ENCODE data around the gene CELSR2. TPM values are rescaled to one million over a fixed set of nuclear protein-coding genes. Genes with fewer than 3 reads are reported as not detected.

CELSR2 gene
- total RNA-seq, 4 donors from 2014 or later: 14.0 to 16.7 (median 16.3) TPM

DNA sequence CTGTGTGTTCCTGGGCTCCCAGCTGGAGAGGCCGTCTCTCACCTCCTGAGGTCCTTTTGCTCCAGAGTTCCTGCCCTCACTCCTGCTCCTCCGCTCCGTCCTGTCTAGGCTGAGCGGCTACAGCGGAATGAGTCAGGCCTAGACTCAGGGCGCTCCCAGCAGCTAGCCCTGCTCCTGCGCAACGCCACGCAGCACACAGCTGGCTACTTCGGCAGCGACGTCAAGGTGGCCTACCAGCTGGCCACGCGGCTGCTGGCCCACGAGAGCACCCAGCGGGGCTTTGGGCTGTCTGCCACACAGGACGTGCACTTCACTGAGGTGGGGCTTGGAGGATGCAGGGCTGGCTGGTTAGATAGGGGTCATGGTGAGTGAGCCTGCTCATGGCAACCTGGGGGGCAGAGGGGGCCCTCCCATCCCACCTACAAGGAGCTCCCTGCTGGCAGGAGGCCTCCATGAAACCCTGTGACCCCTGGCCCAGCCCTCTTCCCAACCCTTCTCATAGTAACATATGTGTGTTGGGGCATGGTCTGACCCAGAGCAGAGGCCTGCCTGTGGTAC is 18.5 kb downstream of the CELSR2 start:
- DNase-seq (ENCODE audit: low spot score in 2 of 2): no peak
- WGBS, 2 donors: 88 to 95% methylated on average over 17 of the region's 17 CpGs
- TF ChIP-seq, protein P1, sequence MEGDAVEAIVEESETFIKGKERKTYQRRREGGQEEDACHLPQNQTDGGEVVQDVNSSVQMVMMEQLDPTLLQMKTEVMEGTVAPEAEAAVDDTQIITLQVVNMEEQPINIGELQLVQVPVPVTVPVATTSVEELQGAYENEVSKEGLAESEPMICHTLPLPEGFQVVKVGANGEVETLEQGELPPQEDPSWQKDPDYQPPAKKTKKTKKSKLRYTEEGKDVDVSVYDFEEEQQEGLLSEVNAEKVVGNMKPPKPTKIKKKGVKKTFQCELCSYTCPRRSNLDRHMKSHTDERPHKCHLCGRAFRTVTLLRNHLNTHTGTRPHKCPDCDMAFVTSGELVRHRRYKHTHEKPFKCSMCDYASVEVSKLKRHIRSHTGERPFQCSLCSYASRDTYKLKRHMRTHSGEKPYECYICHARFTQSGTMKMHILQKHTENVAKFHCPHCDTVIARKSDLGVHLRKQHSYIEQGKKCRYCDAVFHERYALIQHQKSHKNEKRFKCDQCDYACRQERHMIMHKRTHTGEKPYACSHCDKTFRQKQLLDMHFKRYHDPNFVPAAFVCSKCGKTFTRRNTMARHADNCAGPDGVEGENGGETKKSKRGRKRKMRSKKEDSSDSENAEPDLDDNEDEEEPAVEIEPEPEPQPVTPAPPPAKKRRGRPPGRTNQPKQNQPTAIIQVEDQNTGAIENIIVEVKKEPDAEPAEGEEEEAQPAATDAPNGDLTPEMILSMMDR (IDR thresholded peaks at IDR 0.05): no peak
- TF ChIP-seq EP300 (IDR thresholded peaks at IDR 0.05) (no peak), POLR2A (IDR thresholded peaks at IDR 0.05) (no peak)
- Histone ChIP-seq H3K4me1 (peaks cover 0 to 23% (median 6%) of the 10 kb centered on the region in 4 donors), H3K9me3 (no peaks in the 10 kb centered on the region), H3K27ac (peak overlapping the region in 2 of 4 donors; percentile 28 to 66), H3K4me3 (no peak overlapping the region), H3K36me3 (peaks cover 0 to 79% (median 0%) of the 10 kb centered on the region in 3 donors), H3K27me3 (no peaks in the 10 kb centered on the region)

DNA sequence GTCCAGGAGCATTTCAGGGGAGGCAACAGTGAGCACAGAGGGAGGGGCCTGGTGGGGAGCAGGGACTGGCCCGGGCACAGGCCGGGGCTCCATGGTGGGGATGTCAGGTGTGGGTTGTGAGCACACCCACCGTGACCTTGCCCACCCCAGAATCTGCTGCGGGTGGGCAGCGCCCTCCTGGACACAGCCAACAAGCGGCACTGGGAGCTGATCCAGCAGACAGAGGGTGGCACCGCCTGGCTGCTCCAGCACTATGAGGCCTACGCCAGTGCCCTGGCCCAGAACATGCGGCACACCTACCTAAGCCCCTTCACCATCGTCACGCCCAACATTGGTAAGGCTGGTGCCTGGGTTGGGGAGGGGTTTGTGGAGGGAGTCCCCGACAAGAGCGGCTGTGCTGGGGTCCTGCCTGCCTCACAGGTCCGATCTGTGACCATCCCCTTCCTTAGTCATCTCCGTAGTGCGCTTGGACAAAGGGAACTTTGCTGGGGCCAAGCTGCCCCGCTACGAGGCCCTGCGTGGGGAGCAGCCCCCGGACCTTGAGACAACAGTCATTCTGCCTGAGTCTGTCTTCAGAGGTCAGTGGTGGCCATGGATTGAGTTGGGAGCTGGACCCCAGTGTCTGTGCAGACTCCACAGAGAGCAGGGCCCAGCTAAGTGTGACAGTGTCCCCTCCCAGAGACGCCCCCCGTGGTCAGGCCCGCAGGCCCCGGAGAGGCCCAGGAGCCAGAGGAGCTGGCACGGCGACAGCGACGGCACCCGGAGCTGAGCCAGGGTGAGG is 19.3 kb downstream of the CELSR2 start:
- H3K27me3 ChIP-seq: no peaks in the 10 kb centered on the region
- no peak overlapping the region for H3K4me3 ChIP-seq
- H3K36me3 ChIP-seq: peaks cover 0 to 82% (median 0%) of the 10 kb centered on the region in 3 donors
- H3K9me3 ChIP-seq: no peaks in the 10 kb centered on the region
- H3K27ac ChIP-seq: peak overlapping the region in 2 of 4 donors; percentile 28 to 66
- peaks cover 0 to 21% (median 4%) of the 10 kb centered on the region in 4 donors for H3K4me1 ChIP-seq
- no peak for DNase-seq (ENCODE audit: low spot score in 2 of 2)
- TF ChIP-seq, protein P1 (IDR thresholded peaks at IDR 0.05): no peak
- TF ChIP-seq POLR2A (IDR thresholded peaks at IDR 0.05) (no peak), EP300 (IDR thresholded peaks at IDR 0.05) (no peak)
- WGBS, 2 donors: 79 to 81% methylated on average over 21 to 23 of the region's 29 CpGs

DNA sequence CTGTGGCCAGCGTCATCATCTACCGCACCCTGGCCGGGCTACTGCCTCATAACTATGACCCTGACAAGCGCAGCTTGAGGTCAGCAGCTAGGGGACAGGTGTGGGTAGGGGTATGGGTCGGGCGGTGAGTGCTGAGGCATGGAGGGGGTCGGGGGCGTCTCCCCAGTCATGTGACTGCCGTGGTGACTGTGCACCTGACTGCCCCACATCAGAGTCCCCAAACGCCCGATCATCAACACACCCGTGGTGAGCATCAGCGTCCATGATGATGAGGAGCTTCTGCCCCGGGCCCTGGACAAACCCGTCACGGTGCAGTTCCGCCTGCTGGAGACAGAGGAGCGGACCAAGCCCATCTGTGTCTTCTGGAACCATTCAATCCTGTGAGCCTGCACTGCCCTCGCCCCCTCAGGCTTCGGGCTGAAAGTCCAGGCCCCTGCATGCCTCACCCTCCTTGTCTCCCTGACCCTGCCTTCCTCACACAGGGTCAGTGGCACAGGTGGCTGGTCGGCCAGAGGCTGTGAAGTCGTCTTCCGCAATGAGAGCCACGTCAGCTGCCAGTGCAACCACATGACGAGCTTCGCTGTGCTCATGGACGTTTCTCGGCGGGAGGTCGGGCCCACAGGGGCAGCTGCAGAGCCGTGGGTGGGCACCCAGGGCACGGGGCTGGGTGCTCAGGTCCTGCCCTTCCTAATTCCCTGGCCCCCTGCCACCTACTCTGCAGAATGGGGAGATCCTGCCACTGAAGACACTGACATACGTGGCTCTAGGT is 20.1 kb downstream of the CELSR2 start:
- TF ChIP-seq EP300 (IDR thresholded peaks at IDR 0.05): no peak
- TF ChIP-seq, protein P1 (IDR thresholded peaks at IDR 0.05): no peak
- TF ChIP-seq POLR2A (IDR thresholded peaks at IDR 0.05): no peak
- Histone ChIP-seq H3K27me3 (no peaks in the 10 kb centered on the region), H3K4me1 (peaks cover 0 to 21% (median 8%) of the 10 kb centered on the region in 4 donors), H3K9me3 (no peaks in the 10 kb centered on the region), H3K4me3 (no peak overlapping the region), H3K27ac (peak overlapping the region in 1 of 4 donors; percentile 66), H3K36me3 (peaks cover 0 to 80% (median 0%) of the 10 kb centered on the region in 3 donors)
- WGBS, 2 donors: 83 to 84% methylated on average over 24 to 31 of the region's 33 CpGs
- no peak for DNase-seq (ENCODE audit: low spot score in 2 of 2)

DNA sequence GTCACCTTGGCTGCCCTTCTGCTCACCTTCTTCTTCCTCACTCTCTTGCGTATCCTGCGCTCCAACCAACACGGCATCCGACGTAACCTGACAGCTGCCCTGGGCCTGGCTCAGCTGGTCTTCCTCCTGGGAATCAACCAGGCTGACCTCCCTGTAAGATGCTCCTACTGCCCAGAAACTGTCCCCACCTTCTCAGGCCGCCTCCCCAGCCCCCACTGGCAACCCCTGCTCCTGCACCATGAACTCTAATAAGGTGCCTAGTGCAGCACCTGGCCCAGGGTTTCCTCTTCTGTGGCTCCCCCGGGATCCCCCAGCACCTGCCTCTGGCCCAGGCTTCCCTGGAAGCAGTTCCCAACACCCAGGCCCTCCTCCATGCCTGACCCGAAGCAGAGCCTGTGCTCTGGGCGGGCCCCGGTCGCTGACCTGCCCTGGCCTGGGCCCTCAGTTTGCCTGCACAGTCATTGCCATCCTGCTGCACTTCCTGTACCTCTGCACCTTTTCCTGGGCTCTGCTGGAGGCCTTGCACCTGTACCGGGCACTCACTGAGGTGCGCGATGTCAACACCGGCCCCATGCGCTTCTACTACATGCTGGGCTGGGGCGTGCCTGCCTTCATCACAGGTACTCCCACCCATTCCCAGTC is 20.8 kb downstream of the CELSR2 start:
- no peak for DNase-seq (ENCODE audit: low spot score in 2 of 2)
- 91 to 94% methylated on average over 17 of the region's 17 CpGs for WGBS, 2 donors
- Histone ChIP-seq H3K27ac (peak overlapping the region in 1 of 4 donors; percentile 66), H3K4me3 (no peak overlapping the region), H3K36me3 (peaks cover 0 to 73% (median 0%) of the 10 kb centered on the region in 3 donors), H3K27me3 (no peaks in the 10 kb centered on the region), H3K9me3 (no peaks in the 10 kb centered on the region), H3K4me1 (peaks cover 0 to 29% (median 15%) of the 10 kb centered on the region in 4 donors)
- TF ChIP-seq POLR2A (IDR thresholded peaks at IDR 0.05) (no peak), EP300 (IDR thresholded peaks at IDR 0.05) (no peak)
- TF ChIP-seq, protein P1 (IDR thresholded peaks at IDR 0.05): no peak
